Limb (tissue), 2 donors: ENCODE data around the gene BNIP3.
"Not testable (repeated sequence)": the region's sequence is repeated elsewhere in the genome, so short reads cannot be mapped to it uniquely, and the experiment has no call there.

Experiments
- DNase-seq, 2 donors: peaks; one replicate each; pipeline ENCODE4 v3.0.0-alpha.2; 2016; ENCODE audit errors: extremely low spot score in 2 of 2

BNIP3 gene

GRCh38 chr10:131930586-131931330 lies 51.0 kb downstream of the BNIP3 start:
- no peak for DNase-seq

DNA sequence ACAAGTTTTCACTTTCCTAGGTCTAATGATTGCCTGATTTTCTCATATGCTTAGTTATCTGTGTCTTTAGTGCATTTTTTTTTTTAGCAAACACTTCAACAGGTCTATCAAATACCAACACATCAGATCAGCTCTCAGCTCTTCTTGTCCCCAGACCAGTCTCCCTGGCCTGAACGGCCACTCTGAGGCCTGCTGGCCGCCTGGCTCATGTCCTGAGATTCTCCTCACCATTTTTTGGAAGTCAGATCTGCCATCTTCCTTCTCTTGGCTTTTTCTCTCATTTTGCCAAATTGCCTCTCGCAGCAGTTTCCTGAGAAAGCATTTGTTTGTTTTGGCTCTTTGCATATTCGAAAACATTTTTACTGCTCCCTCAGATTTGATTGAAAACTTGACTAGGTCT lies 51.6 kb downstream of the BNIP3 start:
- no peak for DNase-seq

- DNase-seq = no peak
Measured at GRCh38 chr10:131929122-131929845, 52.4 kb downstream of the BNIP3 start.

DNA sequence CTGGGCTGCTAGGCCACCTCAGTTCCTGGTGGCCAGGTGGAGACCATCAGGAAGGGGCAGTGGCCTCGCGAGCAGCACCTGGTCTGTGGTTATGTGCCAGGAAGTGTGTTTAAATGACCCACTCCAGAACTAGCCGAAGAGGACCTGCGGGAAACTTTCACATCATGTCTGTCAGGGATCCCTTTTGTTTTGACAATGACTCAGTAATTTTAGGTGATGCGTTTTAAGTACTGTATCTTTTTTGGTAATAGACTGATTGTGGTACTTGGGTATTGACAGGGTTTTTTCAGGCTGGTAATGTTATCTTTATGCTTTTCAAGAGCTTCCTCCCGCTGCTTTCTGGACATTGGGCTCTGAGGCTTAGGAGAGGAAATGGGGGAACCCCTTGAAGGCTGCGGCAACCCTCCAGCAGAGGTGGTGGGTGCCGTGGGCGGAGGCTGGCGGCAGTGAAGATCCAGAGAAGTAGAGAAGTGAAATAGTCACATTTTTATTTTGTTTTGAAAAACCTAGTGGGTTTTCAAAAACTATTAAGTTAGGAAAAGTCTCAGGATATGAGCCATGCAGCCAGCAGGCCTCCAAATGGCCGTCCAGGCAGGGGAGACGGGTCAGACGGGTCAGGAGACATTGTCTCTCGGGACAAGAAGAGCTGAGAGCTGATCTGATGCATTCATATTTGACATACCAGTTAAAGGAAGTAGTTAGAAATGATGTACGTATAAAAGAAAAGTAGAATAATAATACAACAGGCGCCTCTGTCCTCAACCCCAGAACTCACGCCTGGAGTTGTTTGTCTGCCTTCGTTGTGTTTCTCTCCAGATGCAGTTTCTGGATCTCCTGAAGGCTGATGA lies 53.3 kb downstream of the BNIP3 start:
- no peak for DNase-seq

- no peak for DNase-seq
Measured at GRCh38 chr10:131926743-131927595, 54.8 kb downstream of the BNIP3 start.

- no peak for DNase-seq
Measured at GRCh38 chr10:131926253-131926652, 55.5 kb downstream of the BNIP3 start.

- DNase-seq = no peak
Measured at GRCh38 chr10:131925716-131926115, 56.0 kb downstream of the BNIP3 start.

DNA sequence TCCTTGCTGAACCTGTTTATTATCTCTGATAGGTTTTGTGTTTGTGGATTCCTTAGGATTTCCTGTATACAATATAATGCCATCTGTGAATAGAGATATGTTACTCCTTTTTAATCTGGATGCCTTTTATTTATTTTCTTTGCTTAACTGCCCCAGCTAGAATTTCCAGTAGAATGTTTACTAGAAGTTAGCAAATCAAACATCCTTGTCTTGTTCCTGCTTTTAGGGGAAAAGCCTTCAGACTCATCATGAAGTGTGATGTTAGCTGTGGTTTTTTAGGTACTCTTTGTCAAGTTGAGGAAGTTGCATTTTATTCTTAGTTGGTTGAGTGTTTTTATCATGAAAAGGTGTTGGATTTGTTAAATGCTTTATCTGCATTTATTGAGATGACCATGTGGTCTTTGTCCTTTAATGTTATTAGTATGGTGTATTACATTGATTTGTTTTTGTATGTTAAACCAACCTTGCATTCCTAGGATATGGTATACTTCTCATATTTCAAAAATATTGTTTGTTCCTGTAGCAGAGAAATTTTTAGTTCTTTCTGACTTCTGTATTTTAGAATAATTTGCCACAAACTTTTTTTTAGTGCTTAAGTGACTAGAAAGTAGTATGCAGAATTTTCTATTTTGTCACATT lies 56.6 kb downstream of the BNIP3 start:
- no peak for DNase-seq

- no peak for DNase-seq
Measured at GRCh38 chr10:131923038-131923756, 58.5 kb downstream of the BNIP3 start.

- no peak for DNase-seq
Measured at GRCh38 chr10:131921184-131921583, 60.5 kb downstream of the BNIP3 start.

DNA sequence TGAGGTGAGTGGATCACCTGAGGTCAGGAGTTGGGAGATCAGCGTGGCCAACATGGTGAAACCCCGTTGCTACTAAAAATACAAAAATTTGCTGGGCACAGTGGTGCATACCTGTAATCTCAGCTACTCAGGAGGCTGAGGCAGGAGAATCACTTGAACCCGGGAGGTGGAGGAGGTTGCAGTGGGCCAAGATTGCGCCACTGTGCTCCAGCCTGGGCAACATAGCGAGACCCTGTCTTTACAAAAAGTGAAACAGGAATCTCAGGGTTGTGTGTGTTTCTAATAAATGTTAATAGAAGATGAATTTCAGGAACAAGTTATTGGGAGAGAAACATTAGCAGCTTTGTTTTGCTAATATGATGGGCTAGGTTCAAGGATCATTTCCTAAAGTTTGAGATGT lies 61.0 kb downstream of the BNIP3 start:
- DNase-seq = no peak

DNA sequence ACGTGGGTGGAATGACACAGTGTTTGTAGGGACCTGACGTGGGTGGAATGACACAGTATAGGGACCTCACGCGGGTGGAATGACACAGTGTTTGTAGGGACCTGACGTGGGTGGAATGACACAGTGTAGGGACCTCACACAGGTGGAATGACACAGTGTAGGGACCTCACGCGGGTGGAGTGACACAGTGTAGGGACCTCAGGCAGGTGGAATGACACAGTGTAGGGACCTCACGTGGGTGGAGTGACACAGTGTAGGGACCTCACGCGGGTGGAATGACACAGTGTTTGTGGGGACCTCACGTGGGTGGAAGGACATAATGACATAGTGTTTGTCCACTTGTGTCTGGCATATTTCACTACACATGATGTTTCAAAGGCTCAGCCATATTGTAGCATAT lies 61.6 kb downstream of the BNIP3 start:
- no peak for DNase-seq

DNA sequence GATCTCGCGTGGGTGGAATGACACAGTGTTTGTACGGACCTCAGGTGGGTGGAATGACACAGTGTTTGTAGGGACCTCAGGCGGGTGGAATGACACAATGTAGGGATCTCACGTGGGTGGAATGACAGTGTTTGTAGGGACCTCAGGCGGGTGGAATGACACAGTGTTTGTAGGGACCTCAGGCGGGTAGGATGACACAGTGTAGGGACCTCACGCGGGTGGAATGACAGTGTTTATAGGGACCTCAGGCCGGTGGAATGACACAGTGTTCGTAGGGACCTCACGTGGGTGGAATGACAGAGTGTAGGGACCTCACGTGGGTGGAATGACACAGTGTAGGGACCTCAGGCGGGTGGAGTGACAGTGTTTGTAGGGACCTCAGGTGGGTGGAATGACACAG lies 62.3 kb downstream of the BNIP3 start:
- DNase-seq = not testable (repeated sequence)
